ENCODE measurements around the gene MGLL.
"Not testable (repeated sequence)": the region's sequence is repeated elsewhere in the genome, so short reads cannot be mapped to it uniquely, and the experiment has no call there.

MGLL gene

DNA sequence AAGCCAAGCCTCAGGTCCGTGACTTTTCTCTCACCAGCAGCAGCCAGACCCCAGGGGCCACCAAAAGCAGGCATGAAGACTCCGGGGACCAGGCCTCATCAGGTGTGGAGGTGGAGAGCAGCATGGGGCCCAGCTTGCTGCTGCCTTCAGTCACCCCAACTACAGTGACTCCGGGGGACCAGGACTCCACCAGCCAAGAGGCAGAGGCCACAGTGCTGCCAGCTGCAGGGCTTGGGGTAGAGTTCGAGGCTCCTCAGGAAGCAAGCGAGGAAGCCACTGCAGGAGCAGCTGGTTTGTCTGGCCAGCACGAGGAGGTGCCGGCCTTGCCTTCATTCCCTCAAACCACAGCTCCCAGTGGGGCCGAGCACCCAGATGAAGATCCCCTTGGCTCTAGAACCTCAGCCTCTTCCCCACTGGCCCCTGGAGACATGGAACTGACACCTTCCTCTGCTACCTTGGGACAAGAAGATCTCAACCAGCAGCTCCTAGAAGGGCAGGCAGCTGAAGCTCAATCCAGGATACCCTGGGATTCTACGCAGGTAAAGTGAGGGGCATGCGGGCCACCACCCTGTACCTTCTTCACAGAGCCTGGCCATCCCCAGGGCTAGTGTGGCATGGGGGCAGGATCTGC, 161.6 kb downstream of the MGLL start:
- Histone ChIP-seq H3K9ac (peak overlapping the region in 2 of 11 experiments; percentile 6 to 41; a peak in 2 of 22 replicates), H3K4me1 (peaks cover 11 to 20% (median 14%) of the 10 kb centered on the region in 10 experiments), H3K27ac (no peak overlapping the region; a peak in 1 of 22 replicates), H3K4me3 (no peak overlapping the region), H4K20me1 (no peaks in the 10 kb centered on the region), H3K36me3 (no peaks in the 10 kb centered on the region), H3K4me2 (peak overlapping the region; percentile 50 to 80 (median 69)), H3K27me3 (no peaks in the 10 kb centered on the region), H3K9me3 (replicated peaks in 1 of 11) (no peaks in the 10 kb centered on the region)
- no peak for TF ChIP-seq Cebpa-rat (IDR thresholded peaks at IDR 0.05)

DNA sequence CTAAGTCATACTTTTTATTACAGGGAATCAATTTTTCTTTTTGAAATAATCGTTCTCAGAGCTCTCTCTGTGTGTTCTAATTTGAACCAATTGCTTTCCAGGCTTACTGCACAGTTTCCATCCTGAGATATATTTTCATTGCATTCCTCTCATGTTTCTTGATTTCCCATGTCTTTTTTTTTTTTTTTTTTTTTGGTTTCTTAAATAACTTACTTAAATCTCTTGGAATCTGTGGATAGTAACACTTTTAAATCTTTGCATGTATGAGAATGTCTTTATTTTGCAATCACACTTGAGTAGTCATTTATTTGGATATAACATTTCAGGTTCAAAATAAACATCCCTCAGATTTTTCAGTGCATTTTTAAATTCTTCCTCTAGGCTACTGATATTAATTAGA, 164.1 kb downstream of the MGLL start:
- H3K9me3 ChIP-seq (replicated peaks in 1 of 11), result no peaks in the 10 kb centered on the region
- no peak overlapping the region for H3K9ac ChIP-seq
- no peak overlapping the region for H3K4me3 ChIP-seq
- peaks cover 11 to 20% (median 16%) of the 10 kb centered on the region in 10 experiments for H3K4me1 ChIP-seq
- no peaks in the 10 kb centered on the region for H3K36me3 ChIP-seq
- H3K27ac ChIP-seq, result no peak overlapping the region
- TF ChIP-seq Cebpa-rat (IDR thresholded peaks at IDR 0.05), result no peak
- no peak overlapping the region for H3K4me2 ChIP-seq
- H3K27me3 ChIP-seq, result peaks cover 0 to 7% (median 0%) of the 10 kb centered on the region in 11 experiments; a peak in 4 of 22 replicates
- H4K20me1 ChIP-seq, result no peaks in the 10 kb centered on the region

DNA sequence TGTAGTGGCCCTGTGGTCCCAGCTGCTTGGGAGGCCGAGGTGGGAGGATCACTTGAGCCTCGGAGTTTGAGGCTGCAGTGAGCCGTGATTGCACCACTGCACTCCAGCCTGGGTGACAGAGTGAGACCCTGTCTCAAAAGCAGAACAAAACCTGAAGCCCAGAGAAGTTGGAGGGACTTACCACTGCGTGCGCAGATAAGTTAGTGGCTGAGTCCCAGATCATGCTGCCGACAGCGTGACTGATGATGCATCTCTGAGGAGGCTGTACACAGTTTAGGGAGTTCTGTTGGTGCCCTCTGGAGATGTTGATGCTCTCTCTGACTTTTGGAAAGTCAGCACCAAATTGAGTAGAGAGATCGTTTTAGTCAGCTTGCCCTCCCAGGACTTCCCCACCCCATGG, 165.4 kb downstream of the MGLL start:
- Histone ChIP-seq H3K36me3 (no peaks in the 10 kb centered on the region), H3K4me2 (no peak overlapping the region), H3K4me3 (no peak overlapping the region), H3K27ac (no peak overlapping the region), H3K27me3 (peaks cover 0 to 7% (median 0%) of the 10 kb centered on the region in 11 experiments; a peak in 4 of 22 replicates), H3K4me1 (peaks cover 11 to 20% (median 16%) of the 10 kb centered on the region in 10 experiments), H3K9me3 (replicated peaks in 1 of 11) (no peaks in the 10 kb centered on the region), H3K9ac (no peak overlapping the region), H4K20me1 (no peaks in the 10 kb centered on the region)
- no peak for TF ChIP-seq Cebpa-rat (IDR thresholded peaks at IDR 0.05)

DNA sequence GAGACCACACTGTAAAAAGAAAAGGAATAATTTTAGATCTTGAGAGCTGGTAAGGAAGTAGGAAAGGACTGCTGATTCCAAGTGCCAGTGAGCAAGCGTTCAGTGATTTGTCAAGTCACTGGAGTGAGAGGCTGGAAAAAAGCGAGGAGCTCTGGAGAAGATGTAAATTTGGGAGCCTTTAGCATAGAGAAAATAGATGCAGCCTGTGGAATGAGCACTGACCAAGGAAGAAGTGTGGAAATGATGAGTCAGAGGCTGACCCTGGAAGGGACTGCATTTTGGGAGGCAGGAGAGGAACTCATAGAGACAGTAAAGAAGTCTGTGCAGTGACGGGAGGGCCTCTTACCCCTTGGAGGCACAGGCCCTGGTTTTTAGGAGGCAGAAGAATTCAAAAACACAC, 166.7 kb downstream of the MGLL start:
- Histone ChIP-seq H3K27me3 (peaks cover 0 to 7% (median 0%) of the 10 kb centered on the region in 11 experiments; a peak in 4 of 22 replicates), H3K9ac (no peak overlapping the region), H3K4me1 (peaks cover 6 to 15% (median 11%) of the 10 kb centered on the region in 10 experiments), H3K4me3 (no peak overlapping the region), H3K9me3 (replicated peaks in 1 of 11) (no peaks in the 10 kb centered on the region), H4K20me1 (no peaks in the 10 kb centered on the region), H3K4me2 (peak overlapping the region in 3 of 11 experiments; percentile 2 to 31 (median 23); a peak in 2 of 22 replicates), H3K36me3 (no peaks in the 10 kb centered on the region), H3K27ac (no peak overlapping the region)
- no peak for TF ChIP-seq Cebpa-rat (IDR thresholded peaks at IDR 0.05)

DNA sequence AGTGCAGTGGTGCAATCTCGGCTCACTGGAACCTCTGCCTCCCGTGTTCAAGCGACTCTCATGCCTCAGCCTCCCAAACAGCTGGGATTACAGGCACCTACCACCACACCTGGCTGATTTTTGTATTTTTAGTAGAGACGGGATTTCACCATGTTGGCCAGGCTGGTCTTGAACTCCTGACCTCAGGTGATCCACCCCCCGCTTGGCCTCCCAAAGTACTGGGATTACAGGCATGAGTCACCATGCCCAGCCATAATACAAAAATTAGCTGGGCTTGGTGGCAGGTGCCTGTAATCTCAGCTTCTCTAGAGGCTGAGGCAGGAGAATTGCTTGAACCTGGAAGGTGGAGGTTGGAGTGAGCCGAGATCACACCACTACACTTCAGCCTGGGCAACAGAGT, 167.3 kb downstream of the MGLL start:
- not testable (repeated sequence) for H3K4me1 ChIP-seq; H3K4me3 ChIP-seq; H3K27me3 ChIP-seq; H3K9ac ChIP-seq; H3K4me2 ChIP-seq; H3K36me3 ChIP-seq; H3K9me3 ChIP-seq (replicated peaks in 1 of 11); H3K27ac ChIP-seq; H4K20me1 ChIP-seq

DNA sequence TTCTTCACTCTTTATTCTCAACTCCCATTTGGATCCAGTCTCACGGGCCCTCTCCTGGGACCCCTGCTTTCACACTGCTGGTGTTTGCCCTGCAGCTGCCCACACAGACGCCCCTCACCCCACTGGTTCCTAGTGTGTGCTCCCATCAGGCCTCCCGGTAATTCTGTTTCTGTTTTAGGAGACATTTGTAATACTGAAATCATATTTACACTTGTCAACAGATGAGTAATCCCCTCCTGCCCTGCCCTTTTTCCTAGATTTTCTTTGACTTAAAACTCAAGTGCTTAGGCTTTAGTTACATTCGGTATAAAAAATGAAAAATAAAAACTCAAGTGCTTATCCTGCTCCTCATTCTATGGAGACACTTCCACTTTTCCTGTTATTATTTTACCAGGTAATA, 167.9 kb downstream of the MGLL start:
- no peak for TF ChIP-seq Cebpa-rat (IDR thresholded peaks at IDR 0.05)
- no peak overlapping the region for H3K9ac ChIP-seq
- H3K4me3 ChIP-seq, result no peak overlapping the region
- peaks cover 0 to 7% (median 0%) of the 10 kb centered on the region in 11 experiments; a peak in 4 of 22 replicates for H3K27me3 ChIP-seq
- peaks cover 0 to 7% (median 2%) of the 10 kb centered on the region in 10 experiments; a peak in 5 of 20 replicates for H3K4me1 ChIP-seq
- H3K4me2 ChIP-seq, result no peak overlapping the region
- H3K27ac ChIP-seq, result no peak overlapping the region
- no peaks in the 10 kb centered on the region for H3K9me3 ChIP-seq (replicated peaks in 1 of 11)
- H4K20me1 ChIP-seq, result no peaks in the 10 kb centered on the region
- H3K36me3 ChIP-seq, result no peaks in the 10 kb centered on the region

DNA sequence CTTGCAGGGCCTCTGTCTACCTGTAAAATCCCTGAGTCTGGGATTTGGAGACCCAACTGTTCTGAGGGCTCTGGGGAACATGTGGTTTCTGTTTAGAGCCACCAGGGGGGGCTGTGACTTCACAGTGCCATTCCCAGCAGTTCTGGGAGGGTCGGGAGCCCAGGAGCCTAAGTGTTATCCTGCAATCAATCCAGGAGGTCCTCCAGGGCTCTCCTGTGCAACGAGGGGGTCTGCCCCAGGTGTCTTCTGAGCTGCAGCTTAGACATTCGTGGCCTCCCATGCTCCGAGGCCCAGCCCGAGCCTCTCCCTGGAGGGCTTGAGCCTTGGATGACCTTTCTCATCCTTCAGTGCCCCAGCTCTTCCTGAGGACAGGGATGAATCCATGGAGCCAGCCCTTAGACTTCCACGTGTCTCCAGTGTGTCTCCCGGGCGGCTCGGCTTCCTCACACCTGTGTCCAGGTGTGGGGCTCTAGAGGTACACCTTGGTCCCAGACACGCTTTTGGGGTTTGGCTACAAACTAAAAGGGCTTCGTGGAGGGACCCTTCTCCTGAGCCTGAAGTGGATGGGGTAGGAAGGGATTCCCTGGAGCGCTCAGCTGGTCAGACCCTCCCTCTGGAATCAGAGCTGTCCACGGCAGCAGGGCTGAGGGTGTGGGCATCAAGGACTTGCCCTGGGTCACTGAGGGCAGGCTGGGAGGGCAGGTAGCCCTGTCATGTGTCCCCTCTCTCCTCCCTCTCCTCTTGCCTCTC, 169.9 kb downstream of the MGLL start:
- Histone ChIP-seq H3K4me1 (peaks cover 0 to 7% (median 2%) of the 10 kb centered on the region in 10 experiments; a peak in 5 of 20 replicates), H3K4me2 (no peak overlapping the region), H3K27ac (no peak overlapping the region), H3K27me3 (peaks cover 0 to 7% (median 0%) of the 10 kb centered on the region in 11 experiments; a peak in 4 of 22 replicates), H3K36me3 (no peaks in the 10 kb centered on the region), H3K9me3 (replicated peaks in 1 of 11) (no peaks in the 10 kb centered on the region), H3K9ac (peak overlapping the region in 1 of 11 experiments; percentile 12; a peak in 1 of 22 replicates), H4K20me1 (no peaks in the 10 kb centered on the region), H3K4me3 (no peak overlapping the region)
- TF ChIP-seq Cebpa-rat (IDR thresholded peaks at IDR 0.05), result no peak

DNA sequence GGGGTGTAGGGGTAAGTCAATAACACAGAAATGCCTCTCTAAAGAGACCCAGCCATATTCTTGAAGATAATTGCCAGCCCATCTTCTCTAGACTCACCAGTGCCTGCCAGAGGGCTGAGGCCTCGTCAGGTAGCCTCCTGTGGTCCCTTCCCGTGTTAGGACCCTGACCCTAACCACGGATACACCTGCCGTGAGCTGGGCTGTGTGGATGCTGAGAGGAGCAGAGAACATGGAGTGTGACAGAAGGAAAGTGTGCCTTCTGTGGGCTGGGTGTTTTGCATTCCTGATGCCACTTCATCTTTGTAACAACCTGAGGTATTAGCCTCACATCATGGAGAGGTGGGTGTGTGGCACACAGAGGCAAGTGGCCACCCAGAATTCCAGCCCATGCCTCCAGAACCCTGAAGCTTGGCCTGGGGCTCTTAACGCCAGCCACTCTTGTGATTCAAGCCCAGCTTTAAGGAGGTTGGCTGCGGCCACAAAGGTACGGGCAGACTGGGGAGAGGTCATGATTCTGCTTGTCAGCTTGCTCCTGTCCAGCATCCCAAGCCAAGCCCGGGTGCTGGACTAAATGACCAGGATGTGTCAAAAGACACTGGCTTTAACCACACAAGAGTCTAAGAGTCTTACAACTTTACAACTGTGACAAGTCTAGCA, 170.7 kb downstream of the MGLL start:
- Histone ChIP-seq H3K4me1 (peaks cover 0 to 8% (median 6%) of the 10 kb centered on the region in 10 experiments; a peak in 12 of 20 replicates), H3K9me3 (replicated peaks in 1 of 11) (no peaks in the 10 kb centered on the region), H4K20me1 (no peaks in the 10 kb centered on the region), H3K27ac (no peak overlapping the region), H3K9ac (peak overlapping the region in 6 of 11 experiments; percentile 5 to 54 (median 14); a peak in 7 of 22 replicates), H3K4me2 (no peak overlapping the region), H3K27me3 (peaks cover 0 to 7% (median 0%) of the 10 kb centered on the region in 11 experiments; a peak in 4 of 22 replicates), H3K36me3 (peaks cover 0 to 3% (median 0%) of the 10 kb centered on the region in 11 experiments; a peak in 1 of 22 replicates), H3K4me3 (no peak overlapping the region)
- TF ChIP-seq Cebpa-rat (IDR thresholded peaks at IDR 0.05), result no peak

DNA sequence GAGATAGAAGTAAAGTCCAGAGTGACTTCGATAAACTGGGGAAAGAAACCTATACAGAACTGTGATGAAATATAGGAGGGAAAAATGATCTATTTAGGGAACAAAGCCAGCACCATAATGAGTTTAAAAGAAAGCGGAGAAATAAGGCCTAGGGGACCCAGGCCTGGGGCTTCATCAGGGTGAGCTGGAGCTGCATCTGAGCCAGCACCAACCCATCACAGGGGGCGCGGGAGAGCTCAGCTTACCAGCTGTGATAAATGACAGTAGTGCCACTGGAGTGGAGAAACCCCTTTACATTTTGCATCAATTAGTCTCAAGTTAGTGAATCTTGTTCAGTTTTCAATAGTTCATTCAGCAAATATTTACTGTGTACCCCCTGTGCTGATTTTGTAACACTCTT, 172.1 kb downstream of the MGLL start:
- no peak for TF ChIP-seq Cebpa-rat (IDR thresholded peaks at IDR 0.05)
- Histone ChIP-seq H4K20me1 (no peaks in the 10 kb centered on the region; a peak in 1 of 22 replicates), H3K4me1 (peaks cover 2 to 22% (median 14%) of the 10 kb centered on the region in 10 experiments; a peak in 18 of 20 replicates), H3K4me3 (no peak overlapping the region), H3K27ac (no peak overlapping the region), H3K9me3 (replicated peaks in 1 of 11) (no peaks in the 10 kb centered on the region), H3K4me2 (no peak overlapping the region), H3K27me3 (peaks cover 0 to 7% (median 0%) of the 10 kb centered on the region in 11 experiments; a peak in 4 of 22 replicates), H3K36me3 (peaks cover 0 to 7% (median 0%) of the 10 kb centered on the region in 11 experiments; a peak in 1 of 22 replicates), H3K9ac (no peak overlapping the region)
